ENCODE data around the gene NEBL. TPM values are rescaled to one million over a fixed set of nuclear protein-coding genes. Genes with fewer than 3 reads are reported as not detected.

The NEBL gene
- total RNA-seq, 1 experiment from 2014 or later = 0.20 TPM

DNA sequence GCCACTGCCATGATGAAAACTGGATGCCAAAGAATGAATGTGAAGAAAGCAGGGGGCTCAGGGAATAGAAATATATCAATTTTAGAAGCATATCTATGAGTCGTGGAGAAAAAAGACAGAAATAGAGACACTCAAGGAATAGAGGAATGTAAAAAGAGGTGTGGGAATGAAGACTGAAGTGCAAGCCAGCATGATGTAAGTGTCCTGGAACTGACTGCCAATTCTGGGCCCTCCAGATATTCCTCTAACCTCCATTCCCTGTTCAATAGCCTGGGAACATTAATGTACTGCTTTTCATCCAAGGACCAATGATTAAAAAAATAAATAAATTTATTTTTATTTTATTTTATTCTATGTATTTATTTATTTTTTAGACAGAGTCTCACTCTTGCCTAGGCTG lies 40.6 kb downstream of the NEBL start:
- DNase-seq = no peak

DNA sequence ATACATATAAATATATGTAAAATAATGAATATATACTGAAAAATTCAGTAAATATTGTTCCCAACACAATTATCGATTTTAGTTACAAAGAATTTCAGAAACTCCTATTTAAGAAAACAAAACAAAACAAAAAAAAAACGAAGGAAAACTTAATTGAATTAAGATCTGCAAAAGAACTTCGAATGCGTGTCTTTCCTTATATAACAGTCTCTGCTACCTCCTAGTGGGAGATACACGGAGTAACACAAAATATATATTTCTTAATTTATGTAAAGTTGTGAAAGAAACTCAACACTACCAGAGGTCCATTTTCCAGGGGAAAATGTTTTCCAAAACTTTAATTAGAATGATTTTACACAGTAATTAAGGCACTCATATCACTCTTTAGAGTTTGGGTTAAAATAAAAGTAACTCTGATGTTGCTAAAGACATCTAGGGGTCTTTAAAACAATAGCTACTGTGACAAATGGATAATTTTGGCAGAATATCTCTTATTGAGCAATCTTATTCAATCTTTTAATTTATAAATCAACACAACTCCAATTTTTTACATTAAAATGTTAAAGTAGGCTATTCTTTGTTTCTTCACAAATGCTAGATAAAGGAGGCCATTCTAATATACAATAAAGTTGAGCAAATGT lies 41.6 kb downstream of the NEBL start:
- peak in 1 of 2 experiments; percentile 59 for DNase-seq
- Histone ChIP-seq H3K4me3 (no peak overlapping the region), H3K36me3 (no peaks in the 10 kb centered on the region), H3K4me1 (no peaks in the 10 kb centered on the region), H3K9me3 (replicated peaks) (no peaks in the 10 kb centered on the region), H3K27me3 (no peaks in the 10 kb centered on the region), H3K27ac (no peak overlapping the region)

More for the DNA sequence above, 40.6 kb downstream of the NEBL start:
- no peak overlapping the region for H3K27ac ChIP-seq
- no peaks in the 10 kb centered on the region for H3K4me1 ChIP-seq
- no peaks in the 10 kb centered on the region for H3K36me3 ChIP-seq
- H3K27me3 ChIP-seq = no peaks in the 10 kb centered on the region
- H3K9me3 ChIP-seq (replicated peaks) = no peaks in the 10 kb centered on the region
- H3K4me3 ChIP-seq = no peak overlapping the region

DNA sequence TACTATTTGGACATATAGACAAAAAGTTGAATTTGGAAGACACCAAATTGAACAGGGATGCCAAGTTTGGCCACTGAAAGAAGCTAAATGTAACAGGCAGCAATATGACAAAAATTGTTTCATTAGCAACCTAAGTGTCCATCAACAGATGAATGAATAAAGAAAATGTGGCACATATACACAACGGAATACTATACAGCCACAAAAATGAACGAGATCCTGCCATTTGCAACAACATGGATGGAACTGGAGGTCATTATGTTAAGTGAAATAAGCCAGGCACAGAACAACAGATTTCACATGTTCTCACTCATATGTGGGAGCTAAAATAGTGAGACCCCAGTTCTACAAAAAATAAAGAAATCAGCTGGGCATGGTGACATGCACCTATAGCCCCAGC lies 43.8 kb downstream of the NEBL start:
- DNase-seq = no peak
- Histone ChIP-seq H3K36me3 (no peaks in the 10 kb centered on the region), H3K27ac (no peak overlapping the region), H3K9me3 (replicated peaks) (no peaks in the 10 kb centered on the region), H3K4me3 (no peak overlapping the region), H3K27me3 (no peaks in the 10 kb centered on the region), H3K4me1 (no peaks in the 10 kb centered on the region)

DNA sequence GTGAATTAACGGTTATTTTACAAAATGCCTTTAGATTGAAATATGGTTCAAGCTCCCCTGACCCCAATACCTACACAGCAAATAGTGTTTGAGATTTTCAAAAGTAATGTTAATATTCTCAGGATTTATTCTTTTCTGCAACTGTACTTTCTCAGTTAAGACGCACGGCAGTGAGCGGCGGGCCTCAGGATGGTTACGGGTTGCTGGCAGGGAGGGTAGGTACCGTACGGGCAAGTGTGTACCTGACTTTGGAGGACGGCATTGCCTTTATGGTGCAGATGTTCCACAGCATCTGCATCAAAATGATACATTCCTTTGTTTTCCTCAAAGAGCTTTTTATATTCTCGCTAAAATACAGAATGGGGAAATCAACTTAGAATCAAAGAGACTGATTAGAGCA lies 44.8 kb downstream of the NEBL start:
- Histone ChIP-seq H3K4me3 (no peak overlapping the region), H3K27ac (no peak overlapping the region), H3K27me3 (no peaks in the 10 kb centered on the region), H3K36me3 (no peaks in the 10 kb centered on the region), H3K9me3 (replicated peaks) (no peaks in the 10 kb centered on the region), H3K4me1 (no peaks in the 10 kb centered on the region)
- no peak for DNase-seq

DNA sequence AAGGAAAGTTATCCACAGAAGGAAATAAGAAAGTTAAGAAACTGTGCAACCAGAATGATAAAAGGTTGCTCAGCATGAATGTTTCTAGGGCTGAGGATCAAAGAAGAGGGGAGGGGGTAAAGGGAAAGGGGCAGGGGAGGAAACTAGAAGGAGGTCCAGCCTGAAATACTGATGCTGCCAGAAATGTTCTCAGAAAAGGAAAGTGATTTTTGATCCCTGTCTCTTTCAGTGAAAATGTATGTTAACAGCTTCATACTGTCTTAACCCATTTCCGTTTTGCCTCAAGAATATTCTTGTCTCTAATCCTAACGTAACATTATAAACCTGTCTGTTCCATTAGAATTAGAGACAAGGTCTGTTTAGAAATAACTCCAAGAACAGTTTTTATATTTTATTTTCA lies 49.6 kb downstream of the NEBL start:
- Histone ChIP-seq H3K36me3 (no peaks in the 10 kb centered on the region), H3K9me3 (replicated peaks) (no peaks in the 10 kb centered on the region), H3K4me3 (no peak overlapping the region), H3K27ac (no peak overlapping the region), H3K27me3 (no peaks in the 10 kb centered on the region), H3K4me1 (no peaks in the 10 kb centered on the region)
- no peak for DNase-seq

DNA sequence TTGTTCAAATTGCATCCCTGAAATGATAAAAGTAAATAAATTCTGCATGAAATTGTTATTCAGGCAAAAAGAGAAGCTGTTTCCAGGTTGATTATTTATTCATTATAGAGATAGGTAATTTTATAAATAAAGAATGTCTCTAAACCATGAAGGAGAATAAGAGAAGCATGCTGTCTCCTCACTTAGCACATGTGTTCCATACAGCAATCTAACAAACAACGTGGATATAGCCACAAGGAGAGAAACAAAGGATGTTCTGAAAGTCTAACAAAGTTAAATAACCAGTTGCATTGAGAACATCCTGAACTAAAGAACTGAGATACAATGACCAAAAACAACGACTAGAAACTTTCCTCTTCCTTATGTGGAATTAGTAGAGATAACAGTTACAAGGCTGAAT lies 50.8 kb downstream of the NEBL start:
- H3K27ac ChIP-seq = no peak overlapping the region

DNA sequence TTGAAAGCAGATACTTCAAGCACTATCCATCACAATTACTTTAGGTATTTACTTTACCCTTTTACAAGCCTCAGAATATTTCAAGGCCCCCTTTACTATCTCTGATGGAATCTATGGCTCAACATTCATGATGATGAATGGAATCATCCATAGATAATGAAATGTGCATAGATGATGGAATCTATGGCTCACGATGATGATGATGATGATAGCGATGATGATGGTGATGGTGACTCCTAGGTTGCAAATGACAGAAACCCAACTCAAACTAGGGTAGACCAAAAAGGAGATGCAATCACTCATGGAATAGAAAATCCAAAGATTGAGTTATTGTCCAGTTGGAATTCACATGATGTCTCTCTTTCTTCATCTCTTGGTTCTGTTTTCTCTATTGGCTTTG lies 55.7 kb downstream of the NEBL start:
- DNase-seq = no peak
- H3K9me3 ChIP-seq (replicated peaks) = no peaks in the 10 kb centered on the region
- H3K4me1 ChIP-seq = no peaks in the 10 kb centered on the region
- H3K27me3 ChIP-seq = no peaks in the 10 kb centered on the region
- no peaks in the 10 kb centered on the region for H3K36me3 ChIP-seq
- H3K27ac ChIP-seq = no peak overlapping the region
- H3K4me3 ChIP-seq = no peak overlapping the region

More for the DNA sequence above, 50.8 kb downstream of the NEBL start:
- H3K27me3 ChIP-seq = no peaks in the 10 kb centered on the region
- H3K4me1 ChIP-seq = no peaks in the 10 kb centered on the region
- H3K4me3 ChIP-seq = no peak overlapping the region
- H3K9me3 ChIP-seq (replicated peaks) = no peaks in the 10 kb centered on the region
- no peak for DNase-seq
- H3K36me3 ChIP-seq = no peaks in the 10 kb centered on the region

DNA sequence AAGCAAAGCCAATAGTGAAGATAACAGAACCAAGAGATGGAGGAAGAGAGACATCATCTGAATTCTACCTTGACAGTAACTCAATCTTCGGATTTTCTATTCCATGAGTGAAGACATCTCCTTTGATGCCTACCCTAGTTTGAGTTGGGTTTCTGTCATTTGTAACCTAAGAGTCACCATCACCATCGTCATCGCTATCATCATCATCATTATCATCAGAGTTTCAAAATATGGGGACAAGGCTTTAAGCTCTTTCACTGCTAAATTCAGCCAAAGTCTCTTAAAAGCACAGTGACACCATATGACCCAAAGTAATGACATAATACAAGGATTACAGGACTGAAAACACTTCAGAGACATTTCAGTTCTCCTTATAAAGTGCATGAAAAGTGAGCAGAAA lies 57.2 kb downstream of the NEBL start:
- Histone ChIP-seq H3K4me1 (no peaks in the 10 kb centered on the region), H3K36me3 (no peaks in the 10 kb centered on the region), H3K27me3 (no peaks in the 10 kb centered on the region), H3K4me3 (no peak overlapping the region), H3K27ac (no peak overlapping the region), H3K9me3 (replicated peaks) (no peaks in the 10 kb centered on the region)
- no peak for DNase-seq

DNA sequence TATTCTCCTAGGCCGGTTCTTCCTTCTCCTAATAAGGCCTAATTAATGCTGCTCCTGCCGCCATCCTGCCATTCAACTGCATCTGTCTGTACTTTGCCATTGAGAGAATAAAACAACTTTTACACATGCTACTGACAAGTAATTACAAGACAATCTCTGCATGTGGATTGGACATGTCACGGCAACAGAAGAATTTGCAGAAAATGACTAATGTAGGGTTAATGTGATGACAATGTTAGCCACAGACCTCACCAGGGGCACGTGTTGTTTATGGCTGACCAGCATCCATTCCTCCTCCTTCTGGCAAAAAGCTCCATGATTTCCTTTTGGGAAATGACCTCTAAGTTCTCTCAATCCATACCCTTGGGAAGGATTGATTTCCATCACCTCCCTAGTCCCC lies 58.0 kb downstream of the NEBL start:
- H3K36me3 ChIP-seq = no peaks in the 10 kb centered on the region
- no peak overlapping the region for H3K27ac ChIP-seq
- H3K4me1 ChIP-seq = no peaks in the 10 kb centered on the region
- no peak overlapping the region for H3K4me3 ChIP-seq
- DNase-seq = no peak
- no peaks in the 10 kb centered on the region for H3K27me3 ChIP-seq
- H3K9me3 ChIP-seq (replicated peaks) = no peaks in the 10 kb centered on the region

DNA sequence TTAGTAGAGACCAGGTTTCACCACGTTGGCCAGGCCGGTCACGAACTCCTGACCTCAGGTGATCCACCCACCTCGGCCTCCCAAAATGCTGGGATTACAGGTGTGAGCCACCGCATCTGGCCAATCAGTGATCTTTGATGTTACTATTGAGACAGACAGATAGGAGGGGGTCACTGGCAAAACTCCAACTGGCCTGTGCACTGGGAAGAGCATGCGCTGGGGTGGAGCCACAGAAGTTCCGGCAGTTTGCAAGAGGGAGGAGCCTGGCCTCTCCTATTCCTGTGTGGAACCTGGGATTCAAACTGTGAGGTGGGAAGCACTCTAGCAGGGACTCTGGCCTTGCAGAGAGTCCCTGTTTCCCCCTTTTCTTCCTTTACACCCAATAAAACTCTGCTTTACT lies 60.7 kb downstream of the NEBL start:
- H3K9me3 ChIP-seq (replicated peaks) = no peaks in the 10 kb centered on the region

DNA sequence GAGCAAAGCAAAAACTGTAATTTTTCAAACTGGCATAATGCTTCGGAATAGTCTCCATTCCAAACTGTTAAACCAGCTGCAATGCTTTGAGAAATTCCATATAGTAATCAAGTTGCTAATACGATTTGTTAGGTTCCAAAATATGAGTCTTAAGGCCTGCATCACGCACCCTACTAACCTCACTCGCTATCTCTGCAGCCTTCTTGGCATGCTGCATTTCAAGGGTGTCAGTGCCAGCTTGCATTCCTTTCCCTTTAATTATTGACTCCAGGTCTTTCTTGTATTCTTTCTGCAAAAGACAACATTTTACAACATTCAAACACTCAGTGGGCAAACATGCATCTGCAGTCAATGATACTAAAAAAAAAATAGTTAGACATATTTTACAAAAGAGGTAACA lies 61.8 kb downstream of the NEBL start:
- no peaks in the 10 kb centered on the region for H3K36me3 ChIP-seq
- H3K4me3 ChIP-seq = no peak overlapping the region
- no peak overlapping the region for H3K27ac ChIP-seq
- H3K9me3 ChIP-seq (replicated peaks) = no peaks in the 10 kb centered on the region
- H3K27me3 ChIP-seq = no peaks in the 10 kb centered on the region
- no peak for DNase-seq
- no peaks in the 10 kb centered on the region for H3K4me1 ChIP-seq

More for the DNA sequence above, 60.7 kb downstream of the NEBL start:
- Histone ChIP-seq H3K4me3 (no peak overlapping the region), H3K27me3 (no peaks in the 10 kb centered on the region), H3K4me1 (no peaks in the 10 kb centered on the region), H3K27ac (no peak overlapping the region), H3K36me3 (no peaks in the 10 kb centered on the region)
- DNase-seq = no peak

DNA sequence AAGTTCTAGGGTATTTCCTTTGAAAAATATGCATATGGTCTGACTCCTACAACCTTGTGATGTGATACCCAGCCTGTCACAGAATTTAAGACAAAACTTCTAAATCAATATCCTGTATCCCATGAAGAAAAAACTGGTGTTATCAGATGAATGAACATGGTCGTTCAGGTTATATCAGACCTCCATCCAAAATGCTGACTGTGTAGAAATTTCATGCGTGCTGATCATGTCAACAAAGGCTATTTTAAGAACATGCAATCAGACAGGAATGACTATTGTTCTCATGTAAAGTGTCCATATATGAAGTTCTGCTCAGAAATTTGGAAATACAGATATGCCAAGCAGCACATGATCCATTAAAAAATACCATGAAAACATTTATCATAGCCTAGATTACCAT lies 62.3 kb downstream of the NEBL start:
- DNase-seq = no peak
- Histone ChIP-seq H3K36me3 (no peaks in the 10 kb centered on the region), H3K4me1 (no peaks in the 10 kb centered on the region), H3K4me3 (no peak overlapping the region), H3K27ac (no peak overlapping the region), H3K27me3 (no peaks in the 10 kb centered on the region), H3K9me3 (replicated peaks) (no peaks in the 10 kb centered on the region)

DNA sequence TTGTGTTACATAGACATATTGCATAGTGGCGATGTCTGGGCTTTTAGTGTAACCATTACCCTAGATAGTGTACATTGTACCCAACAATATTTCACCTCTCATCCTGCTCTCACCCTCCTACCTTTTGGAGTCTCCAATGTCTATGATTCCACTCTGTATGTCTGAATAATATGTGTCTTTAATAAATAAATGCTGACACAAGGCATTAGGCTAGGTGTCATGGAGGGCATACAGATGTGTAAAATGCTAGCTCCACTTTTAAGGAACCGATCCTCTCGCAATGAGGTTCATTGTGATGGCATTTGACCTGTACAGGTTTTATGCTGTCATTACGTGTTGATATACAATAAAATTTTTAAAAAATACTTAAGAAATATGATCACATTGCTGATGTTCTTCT lies 74.3 kb downstream of the NEBL start:
- H3K36me3 ChIP-seq = no peaks in the 10 kb centered on the region
- no peak for DNase-seq

DNA sequence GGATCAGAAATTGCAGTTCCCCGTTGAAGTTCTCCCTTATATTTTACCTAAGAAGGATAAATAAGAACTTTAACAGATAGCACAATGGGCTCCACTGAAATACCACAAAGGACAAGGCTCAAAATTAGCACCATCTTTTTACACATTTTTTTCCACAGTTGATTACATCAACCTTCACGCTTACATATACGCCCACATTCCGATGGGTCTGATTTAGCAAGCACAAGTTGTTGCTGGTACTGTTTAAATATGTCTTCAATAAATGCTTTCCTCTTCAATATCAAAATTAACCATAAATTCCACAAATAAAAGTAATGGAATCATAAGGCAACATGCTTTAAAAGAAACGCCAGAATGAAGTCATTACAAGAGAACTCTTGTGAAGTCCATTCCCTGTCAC lies 79.5 kb downstream of the NEBL start:
- Histone ChIP-seq H3K36me3 (no peaks in the 10 kb centered on the region), H3K27ac (no peak overlapping the region), H3K27me3 (no peaks in the 10 kb centered on the region), H3K4me3 (no peak overlapping the region), H3K4me1 (no peaks in the 10 kb centered on the region), H3K9me3 (replicated peaks) (no peaks in the 10 kb centered on the region)
- DNase-seq = no peak

More for the DNA sequence above, 74.3 kb downstream of the NEBL start:
- H3K27me3 ChIP-seq = no peaks in the 10 kb centered on the region
- no peak overlapping the region for H3K27ac ChIP-seq
- H3K9me3 ChIP-seq (replicated peaks) = no peaks in the 10 kb centered on the region
- no peak overlapping the region for H3K4me3 ChIP-seq
- no peaks in the 10 kb centered on the region for H3K4me1 ChIP-seq

DNA sequence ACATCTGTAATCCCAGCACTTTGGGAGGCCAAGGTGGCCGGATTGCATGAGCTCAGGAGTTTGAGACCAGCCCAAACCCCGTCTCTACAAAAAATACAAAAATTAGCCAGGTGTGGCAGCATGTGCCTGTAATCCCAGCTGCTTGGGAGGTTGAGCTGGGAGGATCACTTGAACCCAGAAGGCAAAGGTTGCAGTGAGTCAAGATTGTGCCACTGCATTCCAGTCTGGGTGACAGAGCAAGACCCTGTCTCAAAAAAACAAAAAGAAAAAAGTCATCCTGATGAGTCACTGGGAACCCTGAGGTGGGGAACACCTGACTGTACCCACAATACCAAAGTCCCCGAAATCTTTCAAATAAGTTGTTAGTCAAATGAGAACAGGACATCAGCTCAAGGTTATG lies 80.0 kb downstream of the NEBL start:
- Histone ChIP-seq H3K4me1 (no peaks in the 10 kb centered on the region), H3K27me3 (no peaks in the 10 kb centered on the region), H3K9me3 (replicated peaks) (no peaks in the 10 kb centered on the region), H3K36me3 (no peaks in the 10 kb centered on the region), H3K27ac (no peak overlapping the region), H3K4me3 (no peak overlapping the region)
- no peak for DNase-seq

DNA sequence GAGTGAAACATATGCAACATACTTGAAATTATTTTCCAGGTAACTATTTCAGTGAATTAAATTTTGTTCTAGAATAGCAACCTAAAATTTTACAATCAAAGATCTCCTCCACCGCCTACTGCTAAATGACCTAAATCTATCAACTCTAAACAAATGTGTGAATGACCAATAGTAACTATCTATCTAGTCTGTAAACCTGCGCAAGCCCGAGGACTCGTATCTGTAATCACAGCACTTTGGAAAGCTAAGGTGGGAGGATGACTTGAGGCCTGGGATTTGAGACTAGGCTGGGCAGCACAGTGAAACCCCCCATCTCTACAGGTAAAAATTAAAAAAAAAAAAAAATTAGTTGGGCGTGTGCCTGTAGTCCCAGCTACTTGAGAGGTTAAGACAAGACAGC lies 83.0 kb downstream of the NEBL start:
- no peak overlapping the region for H3K4me3 ChIP-seq
- H3K4me1 ChIP-seq = no peaks in the 10 kb centered on the region
- no peaks in the 10 kb centered on the region for H3K27me3 ChIP-seq
- no peak overlapping the region for H3K27ac ChIP-seq
- DNase-seq = no peak
- H3K9me3 ChIP-seq (replicated peaks) = no peaks in the 10 kb centered on the region
- no peaks in the 10 kb centered on the region for H3K36me3 ChIP-seq

All from SJCRH30 (cell line).